IMR-90 (cell line): ENCODE data around the gene EME2. TPM values are rescaled to one million over a fixed set of nuclear protein-coding genes. Genes with fewer than 3 reads are reported as not detected.

Experiments
- ATAC-seq: fragments of 200-7000 bp; cut with Tn5 transposase; 2 replicates; pipeline ENCODE4 v1.9.1; 2020; ENCODE audit warnings: low read depth, mild to moderate bottlenecking, moderate library complexity
- BruUV-seq: library from RNA; stranded (reverse); fragments of 400-500 nt; replicated peaks from 2 replicates; lab custom pipeline; 2021; lab: Mats Ljungman, UMichigan
- CTCF ChIA-PET: fragments of 300-600 bp; formaldehyde crosslinking; extraction: SDS; loops from one replicate; lab custom pipeline; 2021; ENCODE audit warnings: antibody characterized with exemption; lab: Yijun Ruan, JAX
- POLR2A ChIA-PET: fragments of 300-600 bp; sonication (Branson Sonifier 250); formaldehyde crosslinking; loops from one replicate; lab custom pipeline; 2022; ENCODE audit warnings: antibody characterized with exemption; ENCODE audit not compliant: unreplicated experiment; lab: Charles Lee
- DNase-seq: peaks from one replicate; pipeline ENCODE4 v3.0.0; 2013
- H2AFZ ChIP-seq: replicated peaks from 2 replicates; pipeline ENCODE3; 2013; ENCODE audit warnings: low read length, mild to moderate bottlenecking; ENCODE audit not compliant: poor library complexity
- H2AK5ac ChIP-seq: 2 replicates; pipeline ENCODE4 v1.6.1; 2013; ENCODE audit warnings: low read depth, low read length, inconsistent platforms
- H2AK9ac ChIP-seq: replicated peaks from 2 replicates; pipeline ENCODE3; 2013; ENCODE audit warnings: mild to moderate bottlenecking, low read depth, low read length, moderate library complexity; ENCODE audit not compliant: poor library complexity
- H2BK120ac ChIP-seq: 2 replicates; pipeline ENCODE4 v1.6.1; 2013; ENCODE audit warnings: low read depth, low read length, inconsistent platforms
- H2BK15ac ChIP-seq: 3 replicates; pipeline ENCODE4 v1.6.1; 2013; ENCODE audit warnings: low read depth, low read length, inconsistent platforms
- H2BK20ac ChIP-seq: 2 replicates; pipeline ENCODE4 v1.6.1; 2013; ENCODE audit warnings: low read depth, mild to moderate bottlenecking, inconsistent platforms, low read length, moderate library complexity
- H2BK5ac ChIP-seq: 2 replicates; pipeline ENCODE4 v1.6.1; 2013; ENCODE audit warnings: mild to moderate bottlenecking, low read depth, low read length, inconsistent platforms; ENCODE audit not compliant: poor library complexity, severe bottlenecking
- H3K14ac ChIP-seq: replicated peaks from 2 replicates; pipeline ENCODE4 v1.6.1; 2013; ENCODE audit warnings: low read depth, low read length, inconsistent platforms
- H3K18ac ChIP-seq: 2 replicates; pipeline ENCODE4 v1.6.1; 2013; ENCODE audit warnings: low read depth, low read length, control low read depth
- H3K23ac ChIP-seq: 2 replicates; pipeline ENCODE4 v1.6.1; 2013; ENCODE audit warnings: low read depth, low read length, inconsistent platforms
- H3K27ac ChIP-seq: 2 replicates; pipeline ENCODE4 v1.5.1; 2013; ENCODE audit warnings: mild to moderate bottlenecking, control low read depth, low read length; ENCODE audit not compliant: insufficient read depth
- H3K27me3 ChIP-seq: 2 replicates; pipeline ENCODE4 v1.6.1; 2013; ENCODE audit warnings: low read length; ENCODE audit not compliant: control insufficient read depth, insufficient read depth
- H3K36me3 ChIP-seq: 2 replicates; pipeline ENCODE4 v1.6.1; 2013; ENCODE audit warnings: low read length, mixed read lengths; ENCODE audit not compliant: control insufficient read depth, insufficient read depth
- H3K4ac ChIP-seq: 2 replicates; pipeline ENCODE4 v1.6.1; 2013; ENCODE audit warnings: low read depth, low read length, inconsistent platforms
- H3K4me1 ChIP-seq: 2 replicates; pipeline ENCODE4 v1.6.1; 2013; ENCODE audit warnings: low read length, mixed read lengths; ENCODE audit not compliant: control insufficient read depth, insufficient read depth
- H3K4me2 ChIP-seq: 2 replicates; pipeline ENCODE4 v1.6.1; 2013; ENCODE audit warnings: low read depth, mild to moderate bottlenecking, control low read depth, low read length, moderate library complexity
- H3K4me3 ChIP-seq: 2 replicates; pipeline ENCODE4 v1.5.1; 2013; ENCODE audit warnings: low read depth, mild to moderate bottlenecking, control low read depth, low read length, moderate library complexity; ENCODE audit not compliant: insufficient read depth
- H3K56ac ChIP-seq: 2 replicates; pipeline ENCODE4 v1.6.1; 2013; ENCODE audit warnings: low read length, inconsistent platforms; ENCODE audit not compliant: insufficient read depth; ENCODE audit errors: extremely low read depth
- H3K79me1 ChIP-seq, 2 experiments: 2 replicates each; pipeline ENCODE4 v1.6.1; 2013; ENCODE audit warnings: low read length in 2 of 2, inconsistent platforms in 1 of 2, low read depth in 1 of 2
- H3K9ac ChIP-seq: 2 replicates; pipeline ENCODE4 v1.6.1; 2013; ENCODE audit warnings: low read depth, low read length, control low read depth
- H3K9me1 ChIP-seq: 2 replicates; pipeline ENCODE4 v1.6.1; 2013; ENCODE audit warnings: low read length, inconsistent platforms; ENCODE audit not compliant: insufficient read depth
- H3K9me3 ChIP-seq: 2 replicates; pipeline ENCODE4 v1.6.1; 2013; ENCODE audit warnings: low read length; ENCODE audit not compliant: control insufficient read depth, insufficient read depth
- H4K20me1 ChIP-seq: 2 replicates; pipeline ENCODE4 v1.6.1; 2013; ENCODE audit warnings: low read length, inconsistent platforms; ENCODE audit not compliant: insufficient read depth
- H4K5ac ChIP-seq: 2 replicates; pipeline ENCODE4 v1.6.1; 2013; ENCODE audit warnings: mild to moderate bottlenecking, low read depth, low read length, control low read depth
- H4K8ac ChIP-seq, 2 experiments: 2 replicates each; pipeline ENCODE4 v1.6.1; 2013; ENCODE audit warnings: low read depth in 2 of 2, low read length in 2 of 2, control low read depth in 1 of 2, inconsistent platforms in 1 of 2
- H4K91ac ChIP-seq: 2 replicates; pipeline ENCODE4 v1.6.1; 2013; ENCODE audit warnings: low read depth, low read length, inconsistent platforms; ENCODE audit not compliant: insufficient read depth
- BHLHE40 ChIP-seq: fragments of 150-350 bp; IDR thresholded peaks from 2 replicates; pipeline ENCODE4 v1.6.1; 2016; ENCODE audit warnings: mild to moderate bottlenecking, low read depth, low read length
- CHD1 ChIP-seq: IDR thresholded peaks from 2 replicates; pipeline ENCODE4 v1.6.1; 2012; ENCODE audit warnings: low read depth, low read length, improper control_type of control experiment
- MXI1 ChIP-seq: IDR thresholded peaks from 2 replicates; pipeline ENCODE4 v1.6.1; 2012; ENCODE audit warnings: low read depth, mild to moderate bottlenecking, low read length, moderate library complexity, borderline replicate concordance
- POLR2A ChIP-seq: IDR thresholded peaks from 2 replicates; pipeline ENCODE4 v1.6.1; 2012; ENCODE audit warnings: mild to moderate bottlenecking, low read depth, low read length
- WGBS, 2 experiments: methylation state at CpG; one replicate each; pipeline versions ENCODE4 v1.1.5 to v1.1.7; 2013; ENCODE audit warnings: missing lambda C conversion rate in 2 of 2; ENCODE audit not compliant: insufficient read length in 1 of 2; ENCODE audit errors: extremely low coverage in 2 of 2; 5-methylcytosine and 5-hydroxymethylcytosine counted together
- dilution Hi-C: fragments of 300-500 bp; cut with HindIII; formaldehyde crosslinking; loops from one replicate; pipeline ENCODE4 v1.14.3; 2018; ENCODE audit warnings: low sequenced_read_pairs; ENCODE audit not compliant: unreplicated experiment
- in situ Hi-C: fragments of 300-500 bp; cut with MboI; formaldehyde crosslinking; loops from 3 replicates; pipeline ENCODE4 v1.14.3; 2019; ENCODE audit warnings: low sequenced_read_pairs, inconsistent platforms, mixed read lengths
- intact Hi-C: fragments of 100-400 bp; cut with micrococcal nuclease; formaldehyde crosslinking; loops from 2 replicates; pipeline ENCODE4 v1.10.0; 2022
- polyA plus RNA-seq, 3 experiments: library from polyadenylated mRNA; depleted of rRNA; stranded (reverse); fragments of >200 nt; gene quantifications; 2 replicates each; pipeline ENCODE4 v1.2.3, GENCODE V29; 2012; ENCODE audit warnings: low replicate concordance in 1 of 3
- total RNA-seq: library from RNA; depleted of rRNA; stranded (reverse); fragments of >200 nt; gene quantifications from 2 replicates; pipeline ENCODE4 v1.2.3, GENCODE V29; 2012

EME2 gene
- total and polyA plus RNA-seq, 2 of the 4 experiments (the other 2 are of a cell fraction), result 1.3 to 9.6 TPM

- Histone ChIP-seq H2BK20ac (no peak overlapping the region), H2BK120ac (no peak overlapping the region), H4K5ac (no peak overlapping the region), H3K27ac (peak overlapping the region; percentile 76), H3K23ac (peak overlapping the region; percentile 69), H3K4ac (peak overlapping the region; percentile 44), H4K20me1 (peaks cover 35% of the 10 kb centered on the region), H2BK5ac (peak overlapping the region; percentile 47), H3K9me1 (0 out of 2 replicates have a peak, but pooled peaks cover 3% of the 10 kb centered on the region), H3K4me1 (peaks cover 13% of the 10 kb centered on the region), H3K4me3 (peak overlapping the region; percentile 93), H2AK5ac (peak overlapping the region; percentile 25), H3K56ac (no peak overlapping the region), H4K91ac (peak overlapping the region; percentile 11; the same call in 1 of the 2 replicates), H3K9ac (peak overlapping the region; percentile 78), H3K4me2 (peak overlapping the region; percentile 93), H3K36me3 (peaks cover 25% of the 10 kb centered on the region; the same call in 1 of the 2 replicates), H2BK15ac (no peak overlapping the region), H2AK9ac (peak overlapping the region; percentile 100), H3K18ac (no peak overlapping the region), H2AFZ (peak overlapping the region; percentile 94), H3K14ac (peak overlapping the region; percentile 43), H4K8ac (peak overlapping the region; percentile 33 to 77; a peak in 2 of 4 replicates), H3K27me3 (no peaks in the 10 kb centered on the region), H3K9me3 (no peaks in the 10 kb centered on the region), H3K79me1 (peaks cover 12 to 56% of the 10 kb centered on the region in 2 experiments)
- DNase-seq (peak; percentile 24), ATAC-seq (peak; percentile 4)
- CTCF ChIA-PET, result interaction anchor here (0.9 kb wide), 1 partner anchor 37 kb away, joined by 3 read pairs; no protein-coding TSS in a partner anchor
- BruUV-seq, result no TSS peak
- dilution Hi-C loops, result no loop called here
- intact Hi-C loops, result no loop called here
- in situ Hi-C loops, result no loop called here
- 0 out of 2 replicates have a peak, but pooled peaks have one; percentile 1 for TF ChIP-seq MXI1
- TF ChIP-seq POLR2A, result no peak
- no peak for TF ChIP-seq CHD1
- no peak for TF ChIP-seq BHLHE40
- WGBS, 2 experiments, result 2% methylated on average over 15 of the region's 45 CpGs; no CpG with 5 or more reads in 1 of the 2 experiments
- POLR2A ChIA-PET, result no interaction called here
Measured at GRCh38 chr16:1773703-1774447, 1.3 kb downstream of the EME2 start.
